Measurements from ENCODE around the gene CEP76.

CEP76 gene

GRCh38 chr18:12702221-12703095, at the start of gene CEP76, which contains the start of gene PSMG2:
CEP76 (minus strand) TSS chr18:12702723; CDS start chr18:12702548, 175 bp downstream.
PSMG2 (plus strand) TSS chr18:12703042; CDS start chr18:12703108, 66 bp downstream.
- DNase-seq = peak; percentile 86

DNA sequence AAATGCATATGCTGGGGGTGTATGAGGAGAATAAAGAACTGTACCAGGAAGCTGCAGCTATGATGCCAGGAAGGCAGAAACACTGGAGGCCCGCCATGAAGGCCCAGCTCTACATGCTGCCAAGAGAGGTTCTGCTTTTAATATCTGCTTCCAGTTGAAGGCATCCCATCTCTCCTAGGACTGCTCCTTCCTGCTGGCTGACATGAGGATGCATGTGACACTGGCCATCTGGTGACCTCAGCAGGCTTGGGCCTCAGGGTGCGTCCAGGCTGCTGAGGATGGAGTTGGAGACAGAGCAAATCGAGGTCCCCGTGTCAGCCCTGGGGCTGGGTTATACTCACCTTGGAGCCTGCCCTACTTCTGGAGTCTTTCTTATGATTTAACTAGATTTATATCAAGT, 49.4 kb upstream of the CEP76 start:
- DNase-seq = no peak

- no peak for DNase-seq
Observed at GRCh38 chr18:12751503-12751884, 49.0 kb upstream of the CEP76 start.

GRCh38 chr18:12750715-12751502, 48.4 kb upstream of the CEP76 start:
- no peak for DNase-seq

DNA sequence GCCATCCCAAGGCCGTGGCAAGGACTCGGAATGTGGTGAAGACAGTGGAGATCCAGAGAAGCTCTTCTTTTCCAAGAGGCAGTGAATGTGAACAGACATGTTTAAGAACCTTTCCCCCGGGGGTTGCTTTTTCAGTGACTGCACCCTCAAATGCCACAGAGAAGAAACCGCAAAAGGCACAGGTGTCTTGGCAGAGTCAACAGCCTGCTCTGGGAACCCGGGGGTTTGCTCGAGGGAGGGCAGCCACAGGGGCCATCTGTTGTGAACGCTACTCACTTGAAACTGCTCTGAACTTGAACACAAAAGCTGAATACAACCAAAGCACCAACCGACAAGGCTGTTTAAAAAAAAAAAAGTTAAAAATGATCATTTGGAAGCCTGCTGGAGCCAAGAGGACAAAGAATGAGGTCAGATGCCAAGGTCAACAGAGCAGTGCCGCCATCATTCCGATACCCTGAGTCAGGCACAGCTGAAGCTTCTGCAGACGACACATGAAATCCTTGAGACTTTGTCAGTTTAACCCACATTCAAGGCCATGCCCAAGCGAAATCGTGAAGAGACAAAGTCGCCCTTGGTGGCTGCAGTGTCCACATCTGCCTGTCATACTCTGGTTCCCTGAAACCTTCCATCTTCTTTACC, 47.7 kb upstream of the CEP76 start:
- DNase-seq = peak; percentile 29

DNA sequence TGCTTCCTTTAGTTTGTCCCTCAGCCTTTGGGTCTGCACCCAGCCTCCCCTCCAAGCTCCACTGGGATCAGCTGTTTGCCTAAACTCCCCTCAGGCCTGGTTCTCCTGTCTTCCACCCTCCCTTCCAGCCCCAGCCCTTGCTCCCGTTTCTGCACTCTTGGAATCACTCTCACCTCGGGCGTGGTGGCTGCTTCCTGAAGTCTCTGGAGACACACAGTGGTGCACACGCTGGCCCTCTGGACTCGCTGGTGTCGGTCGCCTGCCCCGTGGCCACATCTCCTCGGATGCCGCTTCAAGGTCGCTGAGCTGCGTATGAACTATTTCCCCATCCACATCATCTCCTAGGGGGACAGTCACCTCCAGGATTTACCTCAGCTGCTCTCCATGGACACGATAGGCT, 46.6 kb upstream of the CEP76 start:
- no peak for DNase-seq

DNA sequence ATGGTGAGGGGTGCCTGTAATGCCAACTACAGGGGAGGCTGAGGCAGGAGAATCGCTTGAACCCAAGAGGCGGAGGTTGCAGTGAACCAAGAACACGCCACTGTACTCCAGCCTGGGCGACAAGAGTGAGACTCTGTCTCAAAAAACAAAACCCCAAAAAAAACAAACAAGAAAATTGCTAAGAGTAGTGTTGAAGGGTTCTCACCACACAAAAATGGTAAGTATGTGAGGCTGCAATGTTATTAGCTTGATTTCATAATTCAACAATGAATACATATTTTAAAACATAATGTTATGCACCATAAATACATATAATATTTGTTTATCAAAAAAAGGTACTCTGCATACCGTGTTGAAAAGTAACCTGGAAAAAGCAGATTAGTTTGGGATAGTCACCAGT, 46.1 kb upstream of the CEP76 start:
- DNase-seq = no peak

GRCh38 chr18:12747530-12748315, 45.2 kb upstream of the CEP76 start:
- DNase-seq = no peak

DNA sequence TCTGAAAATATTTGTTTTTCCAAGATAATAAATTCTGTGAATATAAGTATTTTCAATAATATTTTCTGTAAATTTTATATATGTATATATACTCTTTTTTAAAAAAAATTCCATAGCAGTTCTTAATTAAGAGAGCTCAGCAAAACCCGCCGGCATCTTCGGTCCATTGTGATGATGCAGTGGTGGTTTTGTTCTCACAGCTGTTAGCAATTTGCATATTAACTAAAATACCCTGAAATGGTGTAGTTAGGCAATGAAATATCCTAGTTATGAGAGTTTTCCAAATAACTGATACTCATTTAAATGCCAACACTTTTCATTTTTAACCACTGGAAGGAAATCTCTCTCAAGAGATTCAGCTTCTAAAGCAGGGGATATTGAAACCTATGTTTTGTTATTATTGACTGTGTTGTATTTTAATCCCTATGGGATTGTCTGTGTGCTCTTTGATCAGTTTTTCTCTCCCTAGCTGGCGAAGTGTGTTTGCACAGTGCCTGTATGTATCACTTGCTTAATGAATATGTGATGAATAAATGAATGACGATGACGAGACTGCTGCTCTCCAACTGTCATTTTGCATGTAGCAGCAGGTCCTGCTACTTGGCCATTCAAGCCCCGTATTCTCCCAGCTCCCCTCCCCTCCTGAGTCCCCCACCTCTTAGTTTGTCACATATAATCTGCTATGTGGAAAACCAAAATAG, 42.7 kb upstream of the CEP76 start:
- no peak for DNase-seq

DNA sequence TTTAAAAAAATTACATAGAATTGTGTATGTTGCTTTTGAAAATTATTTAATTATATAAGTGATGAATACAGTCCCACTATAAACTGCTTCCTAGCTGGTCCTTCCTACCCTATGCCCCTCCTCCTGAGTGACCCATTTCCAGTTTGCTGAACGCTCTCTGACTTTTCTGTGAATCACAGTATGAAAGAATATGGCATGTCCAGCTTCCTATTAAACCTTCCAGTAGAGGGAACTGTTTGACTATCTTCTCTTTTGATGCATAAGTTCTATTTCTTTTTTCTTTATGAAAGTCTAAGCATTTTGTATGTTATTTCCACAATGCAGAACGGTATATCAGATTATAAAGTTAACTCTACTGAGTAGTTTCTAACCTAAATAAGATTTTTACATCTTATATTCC, 41.6 kb upstream of the CEP76 start:
- no peak for DNase-seq

GRCh38 chr18:12742453-12742852, 39.9 kb upstream of the CEP76 start:
- DNase-seq = no peak

DNA sequence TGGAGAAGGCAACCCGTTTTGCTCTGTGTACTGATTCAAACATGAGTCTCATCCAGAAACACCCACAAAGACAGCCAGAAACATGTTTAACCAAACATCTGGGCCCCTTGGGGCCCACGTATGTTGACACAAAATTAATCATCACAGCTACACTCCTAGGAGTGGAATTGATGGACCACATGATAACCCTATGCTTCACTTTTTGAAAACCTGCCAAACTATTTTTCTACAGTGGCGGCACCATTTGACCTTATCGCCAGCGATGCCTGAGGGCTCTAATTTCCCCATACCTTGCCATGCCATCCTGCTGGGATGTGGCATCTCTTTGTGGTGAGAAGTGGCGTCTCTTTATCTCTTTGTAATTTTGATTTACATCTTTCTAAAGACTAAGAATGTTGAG, 38.8 kb upstream of the CEP76 start:
- peak; percentile 13 for DNase-seq

- DNase-seq = no peak
Observed at GRCh38 chr18:12737243-12737902, 34.9 kb upstream of the CEP76 start.

- peak; percentile 26 for DNase-seq
Observed at GRCh38 chr18:12726774-12727550, 24.4 kb upstream of the CEP76 start.

DNA sequence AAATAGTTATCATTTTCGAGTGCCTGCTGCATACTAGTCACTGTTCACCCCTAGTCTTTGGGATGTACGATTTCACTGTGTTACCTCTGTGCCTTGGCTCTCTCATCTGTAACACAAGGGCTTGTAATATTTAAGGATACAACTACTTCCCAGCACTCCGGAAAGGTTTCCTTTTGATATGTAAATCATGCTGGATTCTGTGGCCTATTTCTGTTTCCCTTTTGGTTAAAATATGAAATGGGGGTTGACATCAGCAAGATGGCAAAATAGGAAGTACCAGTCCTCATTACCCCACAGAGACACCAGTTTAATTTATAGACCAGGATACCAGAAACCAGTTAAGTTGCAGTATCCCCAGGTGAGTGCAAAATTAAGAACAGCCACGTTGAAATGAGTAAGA, 23.8 kb upstream of the CEP76 start:
- DNase-seq = no peak

DNA sequence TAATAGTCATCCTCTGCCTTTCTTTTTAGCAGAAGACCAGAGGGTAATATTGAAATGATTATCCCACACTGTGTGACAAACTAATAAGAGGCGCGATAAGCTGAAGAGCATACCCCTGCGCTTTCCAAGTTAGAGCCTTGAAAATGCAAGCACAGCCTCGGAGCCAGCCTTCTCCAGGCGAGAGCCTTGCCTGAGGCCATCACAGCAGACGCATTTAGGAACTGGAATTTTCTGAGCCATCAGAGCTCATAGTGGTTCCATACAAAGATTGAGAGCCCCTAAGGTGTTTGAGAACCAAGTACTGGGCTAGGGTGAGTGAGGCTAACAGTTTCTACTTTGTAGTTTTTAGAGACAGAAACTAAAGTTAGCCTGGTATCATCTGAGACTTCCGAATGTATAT, 20.2 kb upstream of the CEP76 start:
- no peak for DNase-seq

DNA sequence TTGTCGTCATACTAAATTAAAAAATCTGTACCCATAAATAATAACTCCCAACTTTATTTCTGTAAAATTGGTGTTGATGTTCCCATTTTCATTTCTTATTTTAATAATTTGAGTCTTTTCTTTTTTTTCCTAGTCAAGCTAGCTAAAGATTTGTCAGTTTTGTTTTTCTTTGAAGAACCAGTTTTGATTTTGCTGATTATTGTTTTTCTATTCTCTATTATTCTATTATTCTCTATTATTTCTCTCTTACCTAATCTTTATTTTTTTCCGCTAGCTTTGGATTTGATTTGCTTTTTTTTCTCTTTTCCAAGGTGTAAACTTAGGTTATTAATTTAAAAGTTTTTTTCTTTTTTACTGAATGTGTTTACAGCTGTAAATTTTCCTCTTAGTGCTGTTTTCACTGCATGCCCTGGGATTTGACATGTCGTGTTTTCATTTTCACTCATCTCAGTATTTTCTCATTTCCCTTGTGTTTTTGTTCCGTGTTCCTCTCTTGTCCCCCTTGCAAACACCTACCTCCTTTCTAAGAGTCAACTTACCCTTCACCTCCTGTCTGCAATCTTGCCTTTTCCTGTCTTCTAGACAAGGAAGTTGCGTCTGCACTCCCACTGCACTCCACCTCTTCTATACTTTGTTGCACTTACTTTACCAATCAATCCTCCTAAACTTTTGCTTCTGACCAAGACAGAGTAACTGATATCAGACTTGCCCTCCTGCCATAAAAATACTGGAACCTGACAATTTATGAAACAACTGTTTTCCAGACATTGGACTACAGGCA, 19.2 kb upstream of the CEP76 start:
- no peak for DNase-seq

DNA sequence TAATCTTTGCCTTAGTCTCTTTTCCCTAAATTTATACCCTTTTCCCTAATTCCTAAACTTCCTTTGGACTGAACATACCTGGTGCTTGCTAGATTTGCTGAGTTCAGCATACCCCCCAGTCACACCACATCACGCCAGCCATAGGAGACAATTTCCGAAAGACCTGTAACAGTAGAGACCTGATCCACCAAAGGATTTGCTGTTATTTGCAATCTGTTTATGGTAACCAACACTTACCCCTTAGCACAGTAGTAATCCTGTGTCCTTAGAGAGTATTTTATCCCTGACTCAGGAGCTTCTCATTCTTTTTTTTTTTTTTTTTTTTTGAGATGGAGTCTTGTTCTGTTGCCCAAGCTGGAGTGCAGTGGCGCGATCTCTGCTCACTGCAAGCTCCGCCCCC, 8.9 kb upstream of the CEP76 start:
- DNase-seq = no peak

GRCh38 chr18:12703664-12704063, 1.1 kb upstream of the CEP76 start:
- no peak for DNase-seq

GRCh38 chr18:12703096-12703567, 609 bp upstream of the CEP76 start:
- no peak for DNase-seq

Measured in stimulated activated CD4-positive, alpha-beta T cell treated with anti-CD3 and anti-CD28 coated beads, Interleukin-1b, Interleukin-23, amount 100 ng/mL, for 48 hours (primary cell).